ENCODE measurements around the gene MIPOL1.
"Not testable (repeated sequence)": the region's sequence is repeated elsewhere in the genome, so short reads cannot be mapped to it uniquely, and the experiment has no call there.

Gene MIPOL1

DNA sequence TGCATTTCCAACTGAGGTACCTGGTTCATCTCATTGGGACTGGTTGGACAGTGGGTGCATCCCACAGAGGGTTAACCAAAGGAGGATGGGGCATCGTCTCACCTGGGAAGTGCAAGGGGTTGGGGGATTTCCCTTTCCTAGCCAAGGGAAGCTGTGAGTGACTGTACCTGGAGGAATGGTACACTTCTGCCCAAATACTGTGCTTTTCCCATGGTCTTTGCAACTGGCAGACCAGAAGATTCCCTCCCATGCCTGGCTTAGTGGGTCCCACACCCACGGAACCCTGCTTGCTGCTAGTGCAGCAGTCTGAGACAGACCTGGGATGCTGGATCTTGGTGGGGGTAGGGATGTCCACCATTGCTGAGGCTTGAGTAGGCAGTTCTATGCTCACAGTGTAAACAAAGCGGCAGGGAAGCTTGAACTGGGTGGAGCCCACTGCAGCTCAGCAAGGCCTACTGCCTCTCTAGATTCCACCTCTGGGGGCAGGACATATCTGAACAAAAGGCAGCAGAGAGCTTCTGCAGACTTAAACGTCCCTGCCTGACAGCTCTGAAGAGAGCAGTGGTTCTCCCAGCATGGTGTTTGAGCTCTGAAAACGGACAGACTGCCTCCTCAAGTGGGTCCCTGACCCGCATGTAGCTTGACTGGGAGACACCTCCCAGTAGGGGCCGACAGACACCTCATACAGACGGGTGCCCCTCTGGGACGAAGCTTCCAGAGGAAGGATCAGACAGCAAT, 9.7 kb upstream of the MIPOL1 start:
- not testable (repeated sequence) for DNase-seq

DNA sequence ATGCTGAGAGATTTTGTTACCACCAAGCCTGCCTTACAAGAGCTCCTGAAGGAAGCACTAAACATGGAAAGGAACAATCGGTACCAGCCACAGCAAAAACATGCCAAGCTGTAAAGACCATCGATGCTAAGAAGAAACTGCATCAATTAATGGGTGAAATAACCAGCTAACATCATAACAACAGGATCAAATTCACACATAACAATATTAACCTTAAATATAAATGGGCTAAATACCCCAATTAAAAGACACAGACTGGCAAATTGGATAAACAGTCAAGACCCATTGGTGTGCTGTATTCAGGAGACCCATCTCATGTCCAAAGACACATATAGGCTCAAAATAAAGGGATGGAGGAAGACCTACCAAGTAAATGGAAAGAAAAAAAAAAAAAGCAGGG, 8.0 kb upstream of the MIPOL1 start:
- not testable (repeated sequence) for DNase-seq

DNA sequence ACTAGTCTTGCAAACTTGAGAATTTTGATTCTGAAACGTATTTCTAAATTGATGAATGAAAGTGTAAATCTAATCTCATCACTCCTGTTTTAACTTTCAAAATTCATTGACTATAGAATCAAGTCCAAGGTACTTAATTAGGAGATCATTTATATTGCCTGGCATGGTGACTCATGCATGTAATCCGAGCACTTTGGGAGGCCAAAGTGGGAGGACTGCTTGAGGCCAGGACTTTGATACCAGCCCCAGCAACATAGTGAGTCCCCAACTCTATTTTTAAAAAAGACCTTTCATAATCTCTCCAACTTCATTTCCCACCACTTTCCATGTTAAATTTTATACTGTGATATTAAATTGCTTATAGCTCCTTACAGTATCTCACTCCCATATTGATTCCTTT, 3.0 kb upstream of the MIPOL1 start:
- DNase-seq: no peak

DNA sequence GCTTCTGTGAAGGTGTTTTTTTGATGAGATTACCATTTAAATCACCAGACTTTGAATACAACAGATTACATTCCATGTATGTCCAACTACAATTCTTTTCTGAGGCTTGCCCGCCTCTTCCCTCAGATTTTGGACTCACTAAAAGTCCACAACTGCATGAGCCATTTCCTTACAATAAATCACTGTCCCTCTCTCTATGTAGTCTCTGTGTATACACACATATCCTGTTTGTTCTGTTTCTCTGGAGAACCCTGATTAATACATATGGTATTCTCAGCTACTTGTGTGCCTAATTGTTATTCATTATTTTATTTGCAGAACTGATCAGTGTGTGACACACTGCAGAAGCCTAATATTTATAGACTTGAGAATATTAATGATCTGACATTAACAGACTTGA, 2.4 kb upstream of the MIPOL1 start:
- no peak for DNase-seq

DNA sequence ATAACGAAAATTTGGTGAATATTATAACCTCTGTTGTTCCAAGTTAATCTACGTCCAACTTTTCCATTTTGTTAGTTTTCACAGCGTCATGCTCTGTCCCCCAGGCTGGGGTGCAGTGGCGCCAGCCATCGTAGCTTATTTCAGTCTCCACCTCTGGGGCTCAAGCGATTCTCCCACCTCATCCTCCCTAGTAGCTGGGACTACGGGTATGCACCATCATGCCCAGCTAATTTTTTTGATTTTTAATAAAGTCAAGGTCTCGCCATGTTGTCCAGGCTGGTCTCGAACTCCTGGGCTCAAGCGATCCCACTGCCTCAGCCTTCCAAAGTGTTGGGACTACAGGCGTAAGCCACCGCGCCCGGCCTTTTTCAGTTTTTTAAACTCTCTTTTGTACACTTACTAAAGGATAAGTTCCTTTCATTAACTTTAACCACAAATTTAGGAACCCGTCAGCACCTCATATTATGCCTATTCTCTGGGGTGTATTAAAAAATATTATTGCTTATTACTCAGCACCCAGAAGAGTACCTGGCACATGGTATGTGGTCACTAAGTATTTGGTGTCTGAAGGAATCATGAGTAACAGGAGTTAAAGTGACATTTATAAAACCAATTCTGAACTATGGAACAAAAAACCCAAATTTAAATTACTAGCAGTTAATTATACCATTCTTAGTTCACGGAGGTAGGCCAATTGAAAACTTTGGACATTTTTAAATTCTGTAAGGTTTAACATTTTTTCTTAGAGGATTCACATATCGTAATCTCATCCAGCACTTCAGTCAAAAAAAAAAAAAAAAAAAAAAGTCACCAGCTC, 925 bp upstream of the MIPOL1 start:
- DNase-seq: no peak

DNA sequence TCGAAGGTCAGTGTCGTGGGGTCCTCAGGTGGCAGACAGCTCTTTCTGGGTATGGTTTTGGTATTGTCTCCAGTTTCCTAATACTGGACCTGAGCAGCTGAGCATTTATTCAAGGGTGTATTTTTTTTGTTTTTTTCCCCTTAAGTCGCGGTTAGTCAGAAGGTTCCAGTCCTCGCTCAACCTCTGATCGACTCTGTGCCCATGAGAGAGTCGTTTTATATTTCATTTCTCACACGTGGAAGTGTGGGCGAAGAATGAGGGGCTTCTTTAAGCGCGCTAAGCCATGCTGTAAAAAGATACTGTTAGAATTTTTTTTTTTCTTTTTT, 499 bp downstream of the MIPOL1 start:
- no peak for DNase-seq

DNA sequence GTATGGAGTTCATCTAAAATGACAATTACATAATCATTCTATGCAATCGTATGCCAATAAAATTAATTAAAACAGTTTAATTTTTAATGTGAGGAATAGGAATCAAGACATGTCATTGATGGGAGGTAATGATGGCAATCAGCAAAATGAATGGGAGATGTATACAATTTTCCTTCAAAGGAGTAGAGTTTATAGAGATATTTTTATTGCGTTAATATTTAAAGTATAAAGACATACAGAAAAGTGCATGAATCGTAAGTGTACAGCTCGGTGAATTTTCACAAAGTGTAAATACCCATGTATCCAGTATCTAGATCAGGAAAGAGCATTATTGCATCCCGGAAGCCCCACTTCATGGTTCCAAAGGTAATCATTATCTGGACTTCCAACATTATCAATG, 1.2 kb downstream of the MIPOL1 start:
- DNase-seq: no peak

DNA sequence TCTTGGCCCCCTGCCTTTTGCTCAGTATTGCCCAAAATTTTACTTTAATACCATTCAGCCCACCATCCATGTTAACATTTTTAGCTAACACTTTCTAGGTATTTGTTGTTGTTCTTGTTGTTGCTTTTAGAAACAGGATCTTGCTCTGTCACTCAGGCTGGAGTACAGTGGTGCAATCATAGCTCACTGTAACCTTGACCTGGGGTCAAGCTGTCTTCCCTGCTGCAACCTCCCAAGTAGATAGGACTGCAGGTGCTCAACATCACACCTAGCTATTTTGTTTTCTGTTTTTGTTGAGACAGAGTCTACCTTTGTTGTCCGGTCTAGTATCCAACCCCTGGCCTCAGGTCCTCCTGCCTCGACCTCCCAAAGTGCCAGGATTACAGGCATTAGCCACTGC, 4.0 kb downstream of the MIPOL1 start:
- no peak for DNase-seq

DNA sequence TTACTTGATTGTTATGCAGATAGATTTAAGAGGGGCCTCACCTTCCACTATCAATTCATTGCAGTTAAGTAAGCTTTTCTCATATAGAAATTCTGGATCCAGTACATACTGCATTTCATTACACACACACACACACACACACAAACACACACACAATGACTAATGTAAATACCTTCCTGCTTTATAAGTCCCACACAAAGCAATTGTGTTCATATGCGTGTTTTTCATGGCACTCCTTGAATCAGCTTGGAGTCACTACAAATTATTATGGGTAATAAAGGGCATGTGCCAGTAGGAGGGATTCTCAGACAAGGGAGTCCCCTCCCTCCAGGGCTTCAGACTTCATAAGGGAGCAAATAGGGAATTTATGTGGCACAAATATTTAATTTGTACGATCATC, 4.5 kb downstream of the MIPOL1 start:
- DNase-seq: no peak

DNA sequence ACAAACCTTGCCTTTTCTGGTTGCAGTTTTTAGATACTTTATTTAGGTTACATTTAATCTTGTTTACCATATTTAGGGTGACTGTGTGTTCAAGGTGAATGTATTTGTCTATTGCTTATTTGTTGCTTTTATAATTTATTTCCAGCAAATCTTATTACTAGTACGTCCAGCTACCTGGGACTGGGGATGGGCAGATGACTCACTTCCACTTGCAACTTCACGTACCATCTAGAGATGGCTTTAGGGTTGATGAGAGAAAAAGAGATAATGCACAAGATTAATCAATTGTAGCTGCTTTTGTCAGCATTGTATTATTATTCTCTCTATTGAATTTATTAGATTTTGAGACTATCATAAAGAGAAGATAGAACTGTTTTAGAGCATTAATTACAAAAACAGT, 5.1 kb downstream of the MIPOL1 start:
- no peak for DNase-seq

DNA sequence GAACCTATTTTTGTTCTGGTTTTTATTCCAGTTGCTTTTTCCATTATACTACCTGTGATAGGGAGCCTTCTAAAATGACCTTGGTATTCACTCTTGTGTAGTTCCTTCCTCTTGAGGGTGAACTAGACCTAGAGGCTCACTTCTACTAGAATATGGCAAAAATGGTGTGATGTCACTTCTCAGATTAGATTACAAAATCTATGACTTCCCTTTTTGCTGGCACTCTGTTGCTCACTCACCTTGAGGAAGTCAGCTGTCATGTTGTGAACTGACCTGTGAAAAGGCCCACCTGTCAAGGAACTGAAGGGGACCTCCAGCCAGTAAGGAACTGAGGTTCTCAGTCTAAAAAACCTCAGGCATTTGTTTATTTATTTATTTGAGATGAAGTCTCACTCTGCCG, 5.7 kb downstream of the MIPOL1 start:
- no peak for DNase-seq

DNA sequence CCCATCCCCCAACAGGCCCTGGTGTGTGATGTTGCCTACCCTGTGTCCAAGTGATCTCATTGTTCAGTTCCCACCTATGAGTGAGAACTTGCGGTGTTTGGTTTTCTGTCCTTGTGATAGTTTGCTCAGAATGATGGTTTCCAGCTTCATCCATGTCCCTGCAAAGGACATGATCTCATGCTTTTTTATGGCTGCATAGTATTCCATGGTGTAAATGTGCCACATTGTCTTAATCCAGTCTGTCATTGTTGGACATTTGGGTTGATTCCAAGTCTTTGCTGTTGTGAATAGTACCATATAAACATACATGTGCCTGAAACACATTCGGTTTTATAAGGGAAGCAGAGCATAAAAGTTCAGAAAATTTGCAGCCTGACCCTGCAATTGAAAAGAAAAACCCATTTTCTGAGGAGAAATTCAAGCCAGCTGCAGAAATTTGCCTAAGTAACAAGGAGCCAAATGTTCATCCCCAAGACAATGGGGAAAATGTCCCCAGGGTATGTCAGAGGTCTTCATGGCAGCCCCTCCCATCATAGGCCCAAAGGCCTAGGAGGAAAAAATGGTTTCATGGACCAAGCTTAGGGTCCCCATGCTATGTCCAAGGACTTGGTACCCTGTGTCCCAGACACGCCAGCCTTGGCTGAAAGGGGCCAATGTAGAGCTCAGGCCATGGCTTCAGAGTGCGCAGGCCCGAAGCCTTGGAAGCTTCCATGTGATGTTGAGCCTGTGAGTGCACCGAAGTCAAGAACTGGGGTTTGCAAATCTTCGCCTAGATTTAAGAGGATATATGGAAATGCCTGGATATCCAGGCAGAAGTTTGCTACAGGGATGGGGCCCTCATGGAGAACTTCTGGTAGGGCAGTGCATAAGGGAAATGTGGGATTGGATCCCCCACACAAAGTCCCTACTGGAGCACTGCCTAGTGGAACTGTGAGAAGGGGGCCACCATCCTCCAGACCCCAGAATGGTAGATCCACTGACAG, 8.2 kb downstream of the MIPOL1 start:
- not testable (repeated sequence) for DNase-seq

DNA sequence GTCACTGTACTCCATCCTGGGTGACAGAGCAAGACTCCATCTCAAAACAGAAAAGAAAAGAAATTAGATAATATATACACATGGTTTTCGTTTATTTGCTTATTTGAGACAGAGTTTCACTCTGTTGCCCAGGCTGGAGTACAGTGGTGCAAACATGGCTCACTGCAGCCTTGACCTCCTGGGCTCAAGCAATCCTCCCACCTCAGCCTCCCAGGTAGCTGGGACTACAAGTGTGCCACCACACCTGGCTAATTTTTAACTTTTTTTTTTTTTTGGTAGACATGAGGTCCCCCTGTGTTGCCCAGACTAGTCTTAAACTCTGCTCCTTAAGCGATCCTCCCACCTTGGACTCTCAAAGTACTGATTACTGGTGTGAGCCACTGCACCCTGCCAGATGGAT, 11.9 kb downstream of the MIPOL1 start:
- DNase-seq: not testable (repeated sequence)

DNA sequence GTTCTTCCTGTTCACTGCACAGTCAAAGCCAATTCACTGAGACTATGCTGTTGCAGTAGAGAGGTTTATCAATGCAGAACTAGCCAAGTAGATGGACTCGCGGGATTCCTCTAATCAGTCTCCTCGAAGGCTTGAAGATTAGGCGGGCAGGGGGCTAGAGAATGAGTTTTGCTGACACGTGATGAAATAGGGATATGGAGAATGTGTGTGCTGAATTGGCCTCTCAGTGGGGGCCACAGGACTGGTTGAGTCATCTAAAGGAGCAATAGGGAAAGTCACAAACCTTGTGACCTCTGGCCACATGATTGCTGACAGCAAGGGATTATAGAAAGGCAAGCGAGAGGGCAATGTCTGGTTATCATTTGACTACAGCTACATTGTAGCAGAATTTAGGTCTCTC, 12.7 kb downstream of the MIPOL1 start:
- no peak for DNase-seq

DNA sequence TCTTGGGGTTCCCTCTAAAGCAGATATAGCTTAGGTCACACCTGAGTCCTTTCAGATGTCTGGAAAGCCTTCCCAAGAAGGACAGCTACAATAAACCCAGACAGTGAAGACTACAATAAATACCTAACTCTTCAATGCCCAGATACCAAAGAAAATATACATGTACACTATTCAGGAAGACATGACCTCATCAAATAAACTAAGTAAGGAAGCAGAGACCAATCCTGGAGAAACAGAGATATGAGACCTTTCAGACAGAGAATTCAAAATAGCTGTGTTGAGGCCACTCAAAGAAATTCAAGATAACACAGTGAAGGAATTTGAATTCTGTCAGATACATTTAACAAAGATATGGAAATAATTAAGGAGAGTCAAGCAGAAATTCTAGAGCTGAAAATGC, 15.3 kb downstream of the MIPOL1 start:
- no peak for DNase-seq

DNA sequence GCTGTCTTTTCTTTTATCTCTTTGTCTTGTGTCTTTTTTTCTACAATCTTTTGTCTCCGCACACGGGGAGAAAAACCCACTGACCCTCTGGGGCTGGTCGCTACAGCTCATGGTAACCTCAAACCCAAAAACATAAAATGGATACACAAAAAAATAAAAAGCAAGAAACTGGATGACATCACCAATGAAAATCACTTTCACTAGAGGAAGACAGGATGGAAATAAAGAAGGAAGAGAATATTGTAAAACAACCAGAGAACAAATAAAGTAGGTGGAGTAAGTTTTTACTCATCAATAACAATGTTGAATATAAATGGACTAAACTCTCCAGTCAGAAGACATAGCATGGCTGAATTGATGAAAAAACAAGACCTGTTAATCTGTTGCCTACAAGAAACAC, 17.6 kb downstream of the MIPOL1 start:
- no peak for DNase-seq

DNA sequence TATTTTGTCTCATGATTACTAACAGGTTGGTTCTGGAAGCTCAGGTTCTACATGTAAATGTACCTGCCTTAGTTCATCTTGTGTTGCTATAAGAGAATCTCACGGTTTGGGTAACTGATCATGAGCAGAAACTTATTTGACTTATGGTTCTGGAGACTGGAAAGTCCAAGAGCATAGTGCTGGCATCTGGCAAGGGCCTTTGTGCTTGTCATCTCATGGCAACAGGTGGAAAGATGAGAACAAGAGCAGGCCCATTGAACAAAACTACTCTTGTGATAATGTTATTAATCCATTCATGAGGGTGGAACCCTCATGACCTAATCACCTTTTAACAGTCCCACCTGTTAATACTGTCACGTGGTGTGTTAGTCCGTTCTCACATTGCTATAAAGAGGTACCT, 23.3 kb downstream of the MIPOL1 start:
- no peak for DNase-seq

DNA sequence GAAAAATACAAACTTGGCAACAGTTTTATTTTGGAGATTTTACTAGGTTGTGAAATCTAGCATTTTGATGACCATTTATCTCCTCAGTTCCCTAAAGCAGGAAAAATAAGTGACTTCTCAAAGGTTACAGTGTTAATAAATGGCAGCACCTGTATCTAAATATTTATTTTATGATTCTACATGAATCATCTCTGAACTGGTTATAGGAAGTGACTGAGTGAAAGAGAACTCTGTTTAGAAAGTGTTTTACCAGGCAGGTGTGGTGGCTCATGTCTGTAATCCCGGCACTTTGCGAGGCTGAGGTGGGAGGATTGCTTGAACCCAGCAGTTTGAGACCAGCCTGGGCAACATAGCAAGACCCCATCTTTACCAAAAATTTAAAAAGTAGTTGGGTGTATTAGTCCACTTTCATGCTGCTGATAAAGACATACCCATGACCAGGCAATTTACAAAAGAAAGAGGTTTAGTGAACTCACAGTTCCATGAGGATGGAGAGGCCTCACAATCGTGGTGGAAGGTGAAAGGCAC, 26.3 kb downstream of the MIPOL1 start:
- no peak for DNase-seq

DNA sequence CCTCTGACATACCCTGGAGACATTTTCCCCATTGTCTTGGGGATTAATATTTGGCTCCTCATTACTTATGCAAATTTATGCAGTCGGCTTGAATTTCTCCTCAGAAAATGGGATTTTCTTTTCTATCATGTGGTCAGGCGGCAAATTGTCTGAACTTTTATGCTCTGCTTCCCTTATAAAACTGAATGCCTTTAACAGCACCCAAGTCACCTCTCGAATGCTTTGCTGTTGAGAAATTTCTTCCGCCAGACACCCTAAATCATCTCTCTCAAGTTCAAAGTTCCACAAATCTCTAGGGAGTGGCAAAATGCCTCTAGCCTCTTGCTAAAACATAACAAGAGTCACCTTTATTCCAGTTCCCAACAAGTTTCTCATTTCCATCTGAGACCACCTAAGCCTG, 27.9 kb downstream of the MIPOL1 start:
- not testable (repeated sequence) for DNase-seq

DNA sequence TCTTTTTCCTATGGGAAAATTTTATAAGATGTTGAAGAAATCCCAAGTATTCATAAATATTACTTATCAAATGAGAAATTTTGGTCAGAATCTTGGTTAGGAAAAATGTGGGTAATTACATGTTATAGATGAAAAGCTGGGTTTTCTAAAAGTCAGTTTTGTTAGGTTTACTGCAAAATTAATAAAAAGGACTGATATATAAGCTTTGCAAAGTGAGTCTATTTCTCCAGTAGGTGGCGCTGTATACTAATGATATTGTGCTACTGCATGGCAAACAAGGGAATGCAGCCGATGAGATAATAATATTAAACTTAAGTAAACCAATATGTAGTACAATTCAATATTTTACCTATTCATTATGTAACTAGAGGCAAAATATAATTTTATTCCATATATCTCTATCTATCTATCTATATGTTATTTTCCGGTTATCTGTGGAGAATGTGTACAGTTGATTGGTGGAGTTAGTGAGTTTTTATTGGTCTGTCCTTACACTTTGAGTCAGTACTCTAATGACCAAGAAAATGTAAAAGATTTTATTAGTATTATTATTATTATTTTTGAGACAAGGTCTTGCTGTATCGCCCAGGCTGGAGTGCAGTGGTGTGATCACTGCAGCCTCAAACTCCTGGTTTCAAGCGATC, 32.9 kb downstream of the MIPOL1 start:
- DNase-seq: peak; percentile 68

DNA sequence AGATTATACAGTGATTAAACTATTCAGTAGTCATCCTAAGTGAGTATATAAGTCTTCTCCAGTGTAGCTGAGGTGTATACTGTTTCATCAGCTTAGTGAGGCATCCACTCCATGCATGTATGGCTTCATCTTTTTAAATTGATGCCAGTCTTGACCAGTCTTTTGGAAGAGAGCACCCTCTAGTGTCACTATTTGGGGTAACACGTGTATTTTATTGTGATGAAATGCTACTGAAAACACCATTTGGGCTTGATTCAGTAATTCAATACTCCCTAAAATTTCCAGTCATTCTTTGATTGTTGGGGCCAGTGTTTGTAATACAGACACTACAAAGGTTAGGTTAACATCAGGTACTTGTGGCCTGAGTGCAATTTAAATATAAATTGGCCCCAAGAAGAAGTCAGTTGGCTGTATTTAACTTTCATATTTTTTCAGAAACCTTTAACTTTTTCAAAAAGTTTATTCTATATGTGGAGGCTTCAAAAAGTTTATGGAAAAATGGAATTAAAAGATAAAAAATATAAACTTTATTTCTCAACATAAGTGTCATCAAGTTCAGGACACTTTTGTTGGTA, 35.3 kb downstream of the MIPOL1 start:
- no peak for DNase-seq

DNA sequence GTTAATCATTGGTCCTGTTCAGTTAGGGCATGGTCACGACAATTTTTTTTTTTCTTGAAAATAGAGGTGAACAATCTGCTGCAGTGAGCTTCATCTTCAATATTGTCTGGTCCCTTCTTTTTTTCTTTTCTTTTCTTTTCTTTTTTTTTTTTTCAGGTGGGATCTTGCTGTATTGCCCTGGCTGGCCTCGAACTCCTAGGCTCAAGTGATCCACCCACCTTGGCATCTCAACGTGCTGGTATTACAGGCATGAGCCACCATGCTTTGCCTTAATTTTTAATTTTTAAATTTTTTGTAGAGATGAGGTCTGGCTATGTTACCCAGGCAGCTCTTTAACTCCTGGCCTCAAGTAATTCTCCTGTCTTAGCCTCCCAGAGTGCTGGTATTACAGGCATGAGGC, 36.5 kb downstream of the MIPOL1 start:
- no peak for DNase-seq

Measured in NCI-H2081 treated with DMSO at 0.1 percent for 48 hours (cell line).